ENCODE results near the gene CHCHD6.

DNA sequence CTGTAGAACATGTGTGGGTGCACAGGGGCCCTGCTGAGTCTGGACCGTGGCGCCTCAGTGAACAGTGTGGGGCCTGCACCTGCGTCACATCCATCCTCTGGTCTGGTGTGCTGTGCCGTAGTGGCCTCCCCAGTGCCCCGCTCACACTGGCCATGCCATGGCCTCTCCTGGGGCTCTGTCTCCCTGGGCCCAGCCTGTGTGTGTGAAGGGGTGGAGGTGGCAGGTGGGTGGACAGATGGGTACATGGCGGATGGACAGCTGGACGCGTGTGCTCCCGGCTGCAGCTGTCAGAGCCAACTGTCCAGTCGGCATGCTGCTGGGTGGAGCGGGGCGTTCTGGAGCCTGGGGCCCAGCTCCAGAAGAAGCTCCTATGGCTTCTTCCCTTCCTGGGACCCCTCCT lies 296.7 kb downstream of the CHCHD6 start:
- TF ChIP-seq CTCF (IDR thresholded peaks at IDR 0.05; ENCODE audit: low read depth, low read length) (no peak), EZH2phosphoT487 (IDR thresholded peaks at IDR 0.05; ENCODE audit: low read depth) (no peak)
